Fibroblast of the aortic adventitia (primary cell): ENCODE data around the gene ANKRD17. TPM values are rescaled to one million over a fixed set of nuclear protein-coding genes. Genes with fewer than 3 reads are reported as not detected.
"Not testable (repeated sequence)": the region's sequence is repeated elsewhere in the genome, so short reads cannot be mapped to it uniquely, and the experiment has no call there.

Experiments
- DNase-seq: peaks from one replicate; pipeline ENCODE4 v3.0.0-alpha.2; 2010; ENCODE audit warnings: low read depth
- H3K4me3 ChIP-seq: 2 replicates; pipeline ENCODE4 v1.5.1; 2011; ENCODE audit warnings: low read depth, mild to moderate bottlenecking, control low read depth, low read length, moderate library complexity
- CTCF ChIP-seq: IDR thresholded peaks from 2 replicates; pipeline ENCODE4 v1.5.1; 2011; ENCODE audit warnings: mild to moderate bottlenecking, low read length, control low read depth, inconsistent platforms; ENCODE audit not compliant: insufficient read depth
- total RNA-seq: library from RNA; depleted of rRNA; stranded (reverse); fragments of >200 nt; gene quantifications from 2 replicates; pipeline ENCODE4 v1.2.3, GENCODE V29; 2012; ENCODE audit warnings: low replicate concordance

Gene ANKRD17
- total RNA-seq, result 64.4 and 72.5 TPM in 2 replicates

- peak; percentile 30 for TF ChIP-seq CTCF
- DNase-seq, result peak; percentile 94
- peak within 1 kb of the TSS; percentile 96 for H3K4me3 ChIP-seq
Measured at GRCh38 chr4:73258686-73259570, at the start of gene ANKRD17. TSS of gene ANKRD17 (minus strand) at chr4:73258798. CDS start at chr4:73258668, 130 bp downstream.

- DNase-seq, result peak; percentile 55
- TF ChIP-seq CTCF, result peak; percentile 59
Measured at GRCh38 chr4:73308286-73308685, 49.7 kb upstream of the ANKRD17 start.

GRCh38 chr4:73303711-73304110, 45.1 kb upstream of the ANKRD17 start:
- no peak for TF ChIP-seq CTCF
- DNase-seq, result no peak
- H3K4me3 ChIP-seq, result no peak overlapping the region

More at GRCh38 chr4:73308286-73308685, 49.7 kb upstream of the ANKRD17 start:
- no peak overlapping the region for H3K4me3 ChIP-seq

GRCh38 chr4:73299548-73300280, 41.1 kb upstream of the ANKRD17 start:
- no peak for TF ChIP-seq CTCF
- no peak overlapping the region for H3K4me3 ChIP-seq
- no peak for DNase-seq

- H3K4me3 ChIP-seq, DNase-seq: not testable (repeated sequence)
Measured at GRCh38 chr4:73292661-73293060, 34.1 kb upstream of the ANKRD17 start.

GRCh38 chr4:73281982-73282381, 23.4 kb upstream of the ANKRD17 start:
- no peak for DNase-seq

More at GRCh38 chr4:73281982-73282381, 23.4 kb upstream of the ANKRD17 start:
- no peak overlapping the region for H3K4me3 ChIP-seq
- no peak for TF ChIP-seq CTCF
